Measurements from ENCODE around the gene CTNNB1. TPM values are rescaled to one million over a fixed set of nuclear protein-coding genes. Genes with fewer than 3 reads are reported as not detected.

The CTNNB1 gene
- total and polyA plus RNA-seq, 2 experiments from 2014 or later = 89.4 to 566 TPM

- H3K27me3 ChIP-seq (ENCODE audit: insufficient read depth) = no peaks in the 10 kb centered on the region
- no peak for ATAC-seq
- H2AFZ ChIP-seq = no peak overlapping the region
- no peak overlapping the region for H3K27ac ChIP-seq (ENCODE audit: low read depth)
- no peak overlapping the region for H3K4me3 ChIP-seq
- DNase-seq (ENCODE audit: low spot score) = no peak
- Mint-ChIP-seq H3K4me3 (no peak overlapping the region), H3K27ac (no peak overlapping the region), H3K27me3 (ENCODE audit: insufficient read depth, low read depth, poor library complexity) (peaks cover 2% of the 10 kb centered on the region), H3K9me3 (no peaks in the 10 kb centered on the region), H3K36me3 (ENCODE audit: low read depth) (peaks cover 11% of the 10 kb centered on the region; the same call in 2 of the 3 replicates), H3K4me1 (peaks cover 79% of the 10 kb centered on the region)
- no peaks in the 10 kb centered on the region for H3K9me2 ChIP-seq (ENCODE audit: insufficient read depth)
- H3K4me1 ChIP-seq (ENCODE audit: insufficient read depth) = peaks cover 76% of the 10 kb centered on the region
- no peak overlapping the region for H3K4me2 ChIP-seq
- H3F3A ChIP-seq (replicated peaks; ENCODE audit: low read depth) = no peaks in the 10 kb centered on the region
- no peaks in the 10 kb centered on the region for H3K36me3 ChIP-seq (ENCODE audit: insufficient read depth)
- peaks cover 100% of the 10 kb centered on the region for H3K79me2 ChIP-seq (replicated peaks; ENCODE audit: insufficient read depth)
- TF ChIP-seq REST (IDR thresholded peaks at IDR 0.05; ENCODE audit: unreplicated experiment) = no peak
- TF ChIP-seq CREB1 (CRISPR knock-in tag; IDR thresholded peaks at IDR 0.05; ENCODE audit: low read depth) = no peak
- no peak for TF ChIP-seq POLR2AphosphoS5 (IDR thresholded peaks at IDR 0.05; ENCODE audit: low read depth)
- TF ChIP-seq STAT1 (IDR thresholded peaks at IDR 0.05; ENCODE audit: unreplicated experiment) = no peak
- TF ChIP-seq EZH2phosphoT487 (IDR thresholded peaks at IDR 0.05; ENCODE audit: unreplicated experiment) = no peak
- TF ChIP-seq JUNB (IDR thresholded peaks at IDR 0.05; ENCODE audit: unreplicated experiment) = no peak
- no peak for TF ChIP-seq ZNF331 (CRISPR knock-in tag; IDR thresholded peaks at IDR 0.05; ENCODE audit: low read depth)
- TF ChIP-seq, protein P1, sequence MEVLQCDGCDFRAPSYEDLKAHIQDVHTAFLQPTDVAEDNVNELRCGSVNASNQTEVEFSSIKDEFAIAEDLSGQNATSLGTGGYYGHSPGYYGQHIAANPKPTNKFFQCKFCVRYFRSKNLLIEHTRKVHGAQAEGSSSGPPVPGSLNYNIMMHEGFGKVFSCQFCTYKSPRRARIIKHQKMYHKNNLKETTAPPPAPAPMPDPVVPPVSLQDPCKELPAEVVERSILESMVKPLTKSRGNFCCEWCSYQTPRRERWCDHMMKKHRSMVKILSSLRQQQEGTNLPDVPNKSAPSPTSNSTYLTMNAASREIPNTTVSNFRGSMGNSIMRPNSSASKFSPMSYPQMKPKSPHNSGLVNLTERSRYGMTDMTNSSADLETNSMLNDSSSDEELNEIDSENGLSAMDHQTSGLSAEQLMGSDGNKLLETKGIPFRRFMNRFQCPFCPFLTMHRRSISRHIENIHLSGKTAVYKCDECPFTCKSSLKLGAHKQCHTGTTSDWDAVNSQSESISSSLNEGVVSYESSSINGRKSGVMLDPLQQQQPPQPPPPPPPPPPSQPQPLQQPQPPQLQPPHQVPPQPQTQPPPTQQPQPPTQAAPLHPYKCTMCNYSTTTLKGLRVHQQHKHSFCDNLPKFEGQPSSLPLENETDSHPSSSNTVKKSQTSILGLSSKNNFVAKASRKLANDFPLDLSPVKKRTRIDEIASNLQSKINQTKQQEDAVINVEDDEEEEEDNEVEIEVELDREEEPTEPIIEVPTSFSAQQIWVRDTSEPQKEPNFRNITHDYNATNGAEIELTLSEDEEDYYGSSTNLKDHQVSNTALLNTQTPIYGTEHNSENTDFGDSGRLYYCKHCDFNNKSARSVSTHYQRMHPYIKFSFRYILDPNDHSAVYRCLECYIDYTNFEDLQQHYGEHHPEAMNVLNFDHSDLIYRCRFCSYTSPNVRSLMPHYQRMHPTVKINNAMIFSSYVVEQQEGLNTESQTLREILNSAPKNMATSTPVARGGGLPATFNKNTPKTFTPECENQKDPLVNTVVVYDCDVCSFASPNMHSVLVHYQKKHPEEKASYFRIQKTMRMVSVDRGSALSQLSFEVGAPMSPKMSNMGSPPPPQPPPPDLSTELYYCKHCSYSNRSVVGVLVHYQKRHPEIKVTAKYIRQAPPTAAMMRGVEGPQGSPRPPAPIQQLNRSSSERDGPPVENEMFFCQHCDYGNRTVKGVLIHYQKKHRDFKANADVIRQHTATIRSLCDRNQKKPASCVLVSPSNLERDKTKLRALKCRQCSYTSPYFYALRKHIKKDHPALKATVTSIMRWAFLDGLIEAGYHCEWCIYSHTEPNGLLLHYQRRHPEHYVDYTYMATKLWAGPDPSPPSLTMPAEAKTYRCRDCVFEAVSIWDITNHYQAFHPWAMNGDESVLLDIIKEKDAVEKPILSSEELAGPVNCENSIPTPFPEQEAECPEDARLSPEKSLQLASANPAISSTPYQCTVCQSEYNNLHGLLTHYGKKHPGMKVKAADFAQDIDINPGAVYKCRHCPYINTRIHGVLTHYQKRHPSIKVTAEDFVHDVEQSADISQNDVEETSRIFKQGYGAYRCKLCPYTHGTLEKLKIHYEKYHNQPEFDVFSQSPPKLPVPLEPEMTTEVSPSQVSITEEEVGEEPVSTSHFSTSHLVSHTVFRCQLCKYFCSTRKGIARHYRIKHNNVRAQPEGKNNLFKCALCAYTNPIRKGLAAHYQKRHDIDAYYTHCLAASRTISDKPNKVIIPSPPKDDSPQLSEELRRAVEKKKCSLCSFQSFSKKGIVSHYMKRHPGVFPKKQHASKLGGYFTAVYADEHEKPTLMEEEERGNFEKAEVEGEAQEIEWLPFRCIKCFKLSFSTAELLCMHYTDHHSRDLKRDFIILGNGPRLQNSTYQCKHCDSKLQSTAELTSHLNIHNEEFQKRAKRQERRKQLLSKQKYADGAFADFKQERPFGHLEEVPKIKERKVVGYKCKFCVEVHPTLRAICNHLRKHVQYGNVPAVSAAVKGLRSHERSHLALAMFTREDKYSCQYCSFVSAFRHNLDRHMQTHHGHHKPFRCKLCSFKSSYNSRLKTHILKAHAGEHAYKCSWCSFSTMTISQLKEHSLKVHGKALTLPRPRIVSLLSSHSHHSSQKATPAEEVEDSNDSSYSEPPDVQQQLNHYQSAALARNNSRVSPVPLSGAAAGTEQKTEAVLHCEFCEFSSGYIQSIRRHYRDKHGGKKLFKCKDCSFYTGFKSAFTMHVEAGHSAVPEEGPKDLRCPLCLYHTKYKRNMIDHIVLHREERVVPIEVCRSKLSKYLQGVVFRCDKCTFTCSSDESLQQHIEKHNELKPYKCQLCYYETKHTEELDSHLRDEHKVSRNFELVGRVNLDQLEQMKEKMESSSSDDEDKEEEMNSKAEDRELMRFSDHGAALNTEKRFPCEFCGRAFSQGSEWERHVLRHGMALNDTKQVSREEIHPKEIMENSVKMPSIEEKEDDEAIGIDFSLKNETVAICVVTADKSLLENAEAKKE (CRISPR knock-in tag; IDR thresholded peaks at IDR 0.05) = no peak
- no peak for TF ChIP-seq CTCF (conservative IDR thresholded peaks at IDR 0.05; ENCODE audit: low read depth in 2 of 2)
- TF ChIP-seq ETS1 (IDR thresholded peaks at IDR 0.05) = no peak
- TF ChIP-seq ZNF114 (CRISPR knock-in tag; IDR thresholded peaks at IDR 0.05) = no peak
- TF ChIP-seq EZH2 (IDR thresholded peaks at IDR 0.05; ENCODE audit: low read depth, unreplicated experiment) = no peak
- TF ChIP-seq NANOG (IDR thresholded peaks at IDR 0.05; ENCODE audit: borderline replicate concordance) = no peak
- H4K20me1 ChIP-seq (replicated peaks; ENCODE audit: insufficient read depth) = peaks cover 94% of the 10 kb centered on the region
Observed at GRCh38 chr3:41209646-41210045, 10.3 kb downstream of the CTNNB1 start.
